Endometrial microvascular endothelial cells (primary cell): ENCODE data around the gene GFI1B. TPM values are rescaled to one million over a fixed set of nuclear protein-coding genes. Genes with fewer than 3 reads are reported as not detected.

Source experiments
- in situ Hi-C: cut with HindIII; loops from 2 replicates; pipeline ENCODE4 v1.10.0; 2017; ENCODE audit warnings: low sequenced_read_pairs, low pct_unique_long_range_greater_than_20kb; ENCODE audit errors: inconsistent ontology term
- total RNA-seq: library from RNA; depleted of rRNA; stranded (reverse); fragments of >200 nt; gene quantifications from one replicate; pipeline ENCODE4 v1.2.3, GENCODE V29; 2015; ENCODE audit errors: inconsistent ontology term

Gene GFI1B
- total RNA-seq, 1 donor from 2014 or later, result not detected

DNA sequence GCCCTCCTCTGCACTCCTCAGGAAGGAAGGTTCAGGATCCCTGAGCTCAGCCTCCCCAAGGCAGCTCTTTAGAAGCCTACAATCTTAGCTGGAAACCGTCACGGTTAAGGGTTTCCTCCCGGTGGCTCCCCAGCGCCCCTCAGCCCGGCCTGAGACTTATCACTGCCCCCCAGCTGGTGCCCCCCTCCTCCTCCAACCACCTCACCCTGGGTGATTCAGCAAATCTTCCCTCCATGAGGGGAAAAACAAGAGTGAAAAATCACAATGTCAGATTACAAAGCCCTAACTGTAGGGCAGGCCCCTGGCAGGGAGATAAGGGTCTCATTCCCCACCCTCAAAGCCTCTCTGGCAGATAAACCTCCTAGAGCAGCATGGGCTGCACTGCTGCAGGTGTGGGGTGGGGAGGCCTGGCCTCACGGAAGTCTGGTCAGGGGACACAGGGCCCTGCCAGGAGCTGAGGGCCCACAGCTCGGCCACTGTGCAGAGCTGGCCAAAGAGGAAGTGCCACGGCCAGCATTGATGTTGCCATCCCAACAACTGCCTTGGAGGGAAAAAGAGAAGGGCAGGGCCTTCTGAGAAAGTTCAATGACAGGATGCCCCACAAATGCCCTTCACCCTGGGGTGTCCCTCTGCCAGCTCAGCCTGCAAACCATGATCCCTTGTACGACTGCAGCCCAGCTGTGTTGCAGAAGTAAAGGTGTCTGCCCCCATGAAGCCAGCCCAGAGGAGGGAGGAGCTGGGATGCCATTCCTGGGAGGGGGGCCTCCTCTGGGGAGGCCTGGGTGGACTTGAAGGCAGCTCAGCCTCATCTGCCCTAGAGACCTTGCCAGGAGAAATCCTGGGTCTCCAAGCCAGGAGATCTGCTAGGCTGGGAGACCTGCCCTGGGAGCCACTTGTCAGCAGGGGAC, 25.9 kb downstream of the GFI1B start:
- in situ Hi-C loops, result no loop called here

DNA sequence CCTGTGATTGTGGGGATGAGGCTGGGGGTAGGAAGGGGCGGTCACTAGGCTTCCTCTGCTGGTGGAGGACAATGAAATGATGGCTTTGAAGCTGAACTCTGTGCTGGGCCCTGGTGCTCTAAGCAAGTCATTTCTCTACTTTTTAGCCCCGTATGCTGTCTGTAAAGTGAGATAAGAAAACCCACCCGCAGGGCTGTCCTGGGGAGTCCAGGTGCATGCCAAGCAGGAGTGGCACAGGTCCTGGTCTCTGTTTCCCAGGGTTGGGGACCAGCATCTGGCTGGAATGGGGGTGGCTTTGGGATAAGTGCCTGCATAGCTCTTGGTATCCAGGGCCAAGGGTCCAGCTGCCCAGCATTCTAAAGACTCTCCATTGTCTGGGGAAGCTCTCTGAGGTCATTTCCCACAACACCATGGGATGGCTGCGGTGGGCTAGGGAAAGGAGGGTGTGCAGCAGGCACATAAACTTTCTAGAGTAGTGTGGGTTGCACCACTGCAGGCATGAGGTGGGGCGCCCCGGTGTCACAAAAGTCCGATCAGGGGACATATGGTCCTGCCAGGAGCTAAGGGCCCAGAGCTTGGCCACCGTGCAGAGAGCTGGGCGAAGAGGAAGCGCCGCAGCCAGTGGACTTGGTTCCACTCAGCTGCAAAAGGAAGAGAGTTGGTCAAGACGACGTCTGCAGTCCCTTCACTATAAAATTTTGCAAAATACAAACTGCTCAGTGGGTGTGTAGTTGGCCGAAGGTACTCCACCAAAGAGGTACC, 26.7 kb downstream of the GFI1B start:
- in situ Hi-C loops, result no loop called here

DNA sequence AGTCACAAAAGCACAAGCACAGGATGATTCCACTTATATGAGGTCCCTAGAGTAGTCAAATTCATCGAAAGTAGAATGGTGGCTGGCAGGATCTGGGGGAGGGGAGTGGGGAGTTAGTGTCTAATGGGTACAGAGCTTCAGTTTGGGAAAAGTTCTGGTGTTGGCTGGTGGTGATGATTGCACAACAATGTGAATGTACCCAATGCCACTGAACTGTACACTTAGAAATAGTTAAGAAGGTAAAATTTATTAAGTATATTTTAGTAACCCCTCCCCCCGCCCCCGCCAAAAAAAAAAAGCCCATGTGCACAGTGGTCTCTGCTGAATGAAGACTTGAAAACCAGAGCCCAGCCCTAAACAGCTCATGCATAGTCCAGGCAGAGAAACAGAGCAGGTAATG, 27.5 kb downstream of the GFI1B start:
- in situ Hi-C loops, result no loop called here

GRCh38 chr9:133006731-133007352, 28.3 kb downstream of the GFI1B start:
- in situ Hi-C loops, result no loop called here

GRCh38 chr9:133008406-133008805, 29.9 kb downstream of the GFI1B start:
- in situ Hi-C loops, result no loop called here

DNA sequence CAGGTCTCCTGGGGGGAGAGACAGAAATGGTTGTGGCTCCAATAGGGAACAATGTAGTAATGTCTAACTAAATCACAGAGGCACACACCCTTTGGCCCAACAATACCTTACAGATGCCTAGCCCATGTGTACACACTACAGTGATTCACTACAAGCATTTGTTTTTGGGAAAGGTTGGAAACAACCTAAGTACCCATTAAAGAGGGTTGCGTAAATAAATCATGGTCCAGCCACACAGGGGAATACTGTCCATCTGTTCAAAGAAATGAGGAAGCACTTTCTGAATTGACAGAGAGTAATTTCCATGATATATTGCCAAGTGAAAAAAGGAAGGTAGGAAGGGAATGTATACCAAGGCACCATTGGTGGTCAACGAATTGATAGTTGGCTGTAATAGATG, 30.3 kb downstream of the GFI1B start:
- in situ Hi-C loops, result no loop called here

DNA sequence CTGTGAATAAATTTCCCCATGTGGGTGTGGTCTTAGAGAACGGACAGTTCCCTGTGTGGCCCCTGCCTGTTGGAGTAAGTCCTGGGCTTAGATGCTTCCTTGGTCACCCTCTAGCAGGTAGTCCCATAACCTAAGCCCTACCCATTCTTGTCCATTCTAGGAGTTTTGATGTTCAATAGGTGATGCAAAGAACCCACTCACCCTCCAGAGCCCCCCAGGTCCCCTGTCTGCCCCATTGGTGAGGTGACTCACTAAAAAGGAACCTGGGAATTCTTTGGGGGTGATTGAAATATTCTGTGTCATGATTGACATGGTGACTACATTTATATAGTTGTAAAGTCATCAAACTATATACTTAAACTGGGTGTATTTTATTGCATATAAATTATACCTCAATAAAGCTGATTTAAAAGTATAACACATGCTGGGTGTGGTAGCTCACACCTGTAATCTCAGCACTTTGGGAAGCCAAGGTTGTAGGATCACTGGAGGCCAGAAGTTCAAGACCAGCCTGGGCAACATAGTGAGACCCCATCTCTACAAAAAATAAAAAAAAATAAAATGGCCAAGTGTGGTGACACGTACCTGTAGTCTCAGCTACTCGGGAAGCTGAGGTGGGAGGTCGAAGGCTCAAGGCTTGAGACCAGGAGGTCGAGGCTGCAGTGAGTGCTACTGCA, 31.6 kb downstream of the GFI1B start:
- in situ Hi-C loops, result no loop called here

- in situ Hi-C loops, result no loop called here
Observed at GRCh38 chr9:133014696-133015095, 36.2 kb downstream of the GFI1B start.

DNA sequence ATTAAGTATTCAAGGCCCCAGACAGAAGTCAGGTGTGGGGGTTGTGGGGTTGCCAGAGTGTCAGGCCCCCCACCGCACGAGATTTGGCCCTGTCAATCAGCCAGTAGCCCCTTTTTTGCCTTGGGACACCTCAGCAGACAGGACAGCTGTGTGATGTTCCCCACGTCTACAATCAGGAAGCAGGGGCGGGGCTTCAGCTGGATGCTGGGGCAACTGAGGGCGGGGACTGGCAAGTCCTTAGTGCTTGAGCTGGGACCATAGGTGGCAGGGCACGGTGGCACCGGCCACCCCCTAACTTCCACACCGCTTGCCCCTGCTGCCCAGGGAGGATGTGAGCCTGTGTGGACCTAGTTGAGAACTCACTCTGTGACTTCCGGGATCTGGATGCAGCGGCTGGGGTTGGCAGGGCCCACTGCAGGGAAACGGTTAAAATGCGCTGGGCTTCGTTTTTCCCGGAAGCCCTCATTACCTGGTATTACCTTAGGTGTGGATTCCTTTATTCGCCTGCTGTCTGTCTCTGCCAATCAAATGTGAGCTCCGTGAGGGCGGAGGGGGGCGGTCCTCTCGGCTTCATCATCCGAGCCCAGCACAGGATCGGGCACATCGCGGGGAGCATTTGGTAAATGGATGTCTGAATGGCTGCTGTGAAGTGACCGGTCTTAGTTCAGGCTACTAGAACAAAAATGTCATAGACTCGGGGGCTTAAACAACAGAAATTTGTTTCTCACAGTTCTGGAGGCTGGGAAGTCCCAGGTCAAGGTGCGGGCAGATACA, 44.8 kb downstream of the GFI1B start:
- in situ Hi-C loops, result no loop called here

DNA sequence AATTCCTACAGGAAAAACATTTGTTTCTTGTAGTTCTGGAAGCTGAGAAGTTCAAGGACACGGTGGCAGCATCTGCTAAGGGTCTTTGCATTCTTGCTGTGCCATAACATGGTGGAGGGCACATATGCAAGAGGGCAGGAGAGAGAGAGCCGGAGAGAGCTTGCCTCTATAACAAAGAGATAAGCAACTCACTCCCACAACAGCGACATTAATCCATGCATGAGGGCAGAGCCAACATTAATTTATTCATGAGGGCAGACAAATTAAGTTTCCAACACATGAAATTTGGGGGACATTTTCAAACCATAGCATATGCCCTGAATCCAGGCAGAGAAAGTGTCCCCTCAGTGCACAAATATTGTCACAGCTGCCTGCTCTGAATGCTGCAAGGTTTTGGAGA, 47.9 kb downstream of the GFI1B start:
- in situ Hi-C loops, result no loop called here

DNA sequence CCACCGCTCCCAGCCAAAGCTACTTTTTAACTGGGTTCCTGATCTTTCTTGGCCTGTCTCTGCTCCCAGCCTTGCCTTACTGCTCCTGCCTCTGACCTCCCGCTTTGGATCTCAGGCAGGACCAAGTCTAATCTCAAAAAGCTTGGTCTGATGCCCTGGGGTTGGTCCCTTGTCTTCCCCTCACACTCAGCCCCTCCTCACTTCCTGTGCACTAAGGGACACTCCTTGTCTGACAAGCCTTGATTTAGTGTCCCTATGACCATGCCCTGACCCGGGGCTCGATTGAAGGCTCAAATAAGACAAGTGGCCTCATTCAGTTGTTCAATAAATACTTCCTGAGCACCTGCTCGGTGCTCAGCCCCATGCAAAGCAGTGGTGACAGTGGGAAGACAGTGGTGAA, 48.6 kb downstream of the GFI1B start:
- in situ Hi-C loops, result no loop called here

DNA sequence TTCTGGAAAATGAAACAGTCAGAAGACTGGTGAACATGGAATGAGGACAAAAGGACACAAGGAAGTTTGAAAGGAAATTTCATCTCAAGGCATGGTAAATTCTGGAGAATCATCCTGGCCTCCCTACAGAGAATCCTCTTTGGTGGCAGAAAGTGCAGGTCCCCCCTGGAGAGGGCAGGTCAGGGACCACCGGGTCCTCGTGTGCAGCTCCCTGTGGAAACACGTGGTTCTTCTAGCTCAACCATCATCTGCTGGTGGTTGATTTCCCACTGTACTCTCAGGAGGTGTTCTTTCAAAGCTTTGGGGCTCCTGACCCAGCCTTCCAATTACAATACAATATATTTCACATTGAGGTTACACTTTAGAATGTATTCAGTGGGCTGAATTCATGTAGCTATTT, 49.7 kb downstream of the GFI1B start:
- in situ Hi-C loops, result no loop called here

DNA sequence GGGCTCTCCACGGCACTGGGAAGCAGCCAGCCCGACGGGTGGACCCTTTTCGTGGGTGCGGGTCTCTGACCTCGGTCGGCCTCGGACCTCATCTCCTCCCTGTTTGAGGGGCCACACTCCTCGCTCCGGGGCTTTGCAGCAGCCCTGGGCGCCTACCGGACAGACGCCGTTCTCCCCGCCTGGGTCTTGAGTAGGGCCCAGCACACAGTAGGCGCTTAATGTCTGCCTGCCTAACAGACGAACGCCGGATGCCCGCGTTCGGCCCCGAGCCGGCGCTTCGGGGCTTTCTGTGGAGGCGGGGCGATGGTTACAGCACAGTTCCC, 51.5 kb downstream of the GFI1B start:
- in situ Hi-C loops, result no loop called here

DNA sequence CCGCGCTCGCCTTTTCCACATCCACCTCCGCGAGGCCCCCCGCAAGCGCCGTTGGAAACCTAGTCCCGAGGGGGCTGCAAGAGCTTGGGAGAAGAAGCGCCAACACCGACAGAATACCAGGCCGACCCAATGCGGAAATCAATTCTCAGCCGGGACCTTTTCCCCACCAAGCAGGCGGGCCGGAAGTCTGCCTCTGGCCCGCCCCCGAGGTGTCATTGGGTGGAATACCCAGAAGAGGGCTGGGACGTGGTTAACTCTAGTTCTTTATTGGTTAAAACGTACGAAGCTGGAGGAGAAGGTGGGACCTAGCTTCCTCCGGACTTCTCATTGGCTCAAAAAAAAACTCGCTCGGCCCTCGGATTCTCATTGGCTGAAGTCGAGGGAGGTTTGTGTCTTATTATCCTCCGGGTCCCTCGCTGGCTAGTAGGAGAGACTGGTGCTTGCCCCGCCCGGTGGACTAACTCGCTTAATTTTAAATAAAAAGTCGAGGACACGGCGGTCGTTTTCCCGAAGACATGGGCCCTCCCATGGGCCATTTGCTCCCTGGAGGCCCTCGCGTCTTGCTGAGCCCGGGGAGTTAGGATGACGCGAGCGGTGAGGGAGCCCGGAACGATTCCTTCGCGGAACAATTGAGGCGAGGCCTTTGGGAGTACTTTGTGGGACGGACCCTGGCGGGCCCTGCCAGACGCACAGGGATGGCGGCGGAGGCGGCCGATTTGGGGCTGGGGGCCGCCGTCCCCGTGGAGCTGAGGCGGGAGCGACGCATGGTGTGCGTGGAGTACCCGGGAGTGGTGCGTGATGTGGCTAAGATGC, 52.0 kb downstream of the GFI1B start, which contains the start of gene GTF3C5:
Gene GTF3C5 (plus strand): TSS at position 681 of the 813 bp plus-strand sequence. CDS start 15 bp downstream, at position 696.
- in situ Hi-C loops, result no loop called here

DNA sequence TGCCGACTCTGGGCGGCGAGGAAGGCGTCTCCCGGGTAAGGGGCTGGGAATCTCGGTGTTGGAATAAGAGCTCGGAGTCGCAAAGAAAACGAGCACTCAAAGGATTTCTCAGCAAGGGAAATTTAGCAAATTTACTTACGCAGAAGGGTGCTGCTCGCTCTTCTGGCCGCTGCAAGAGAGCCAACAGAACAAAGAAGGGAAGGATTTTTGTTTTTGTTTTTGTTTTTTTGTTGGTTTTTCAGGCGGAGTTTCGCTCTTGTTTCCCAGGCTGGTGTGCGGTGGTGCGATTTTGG, 52.6 kb downstream of the GFI1B start:
- in situ Hi-C loops, result no loop called here

DNA sequence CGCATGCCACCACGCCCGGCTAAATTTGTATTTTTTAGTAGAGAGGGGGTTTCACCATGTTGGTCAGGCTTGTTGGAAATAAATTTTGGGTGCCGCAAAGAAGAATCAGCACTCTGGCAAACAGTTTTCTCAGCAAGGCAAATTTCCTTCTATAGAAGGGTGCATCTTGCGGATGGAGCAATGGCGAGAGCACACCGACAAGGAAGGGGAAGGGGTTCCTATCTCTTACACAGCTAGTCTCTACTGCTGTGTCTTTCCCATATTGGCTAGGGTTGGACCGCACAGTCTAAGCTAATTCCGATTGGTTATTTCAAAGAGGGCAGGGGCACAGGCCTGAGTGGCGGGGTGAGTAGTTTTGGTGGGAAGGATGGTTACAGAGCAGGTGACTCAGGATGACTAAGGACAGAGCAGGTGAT, 53.0 kb downstream of the GFI1B start:
- in situ Hi-C loops, result no loop called here

GRCh38 chr9:133032171-133032570, 53.7 kb downstream of the GFI1B start:
- in situ Hi-C loops, result no loop called here

DNA sequence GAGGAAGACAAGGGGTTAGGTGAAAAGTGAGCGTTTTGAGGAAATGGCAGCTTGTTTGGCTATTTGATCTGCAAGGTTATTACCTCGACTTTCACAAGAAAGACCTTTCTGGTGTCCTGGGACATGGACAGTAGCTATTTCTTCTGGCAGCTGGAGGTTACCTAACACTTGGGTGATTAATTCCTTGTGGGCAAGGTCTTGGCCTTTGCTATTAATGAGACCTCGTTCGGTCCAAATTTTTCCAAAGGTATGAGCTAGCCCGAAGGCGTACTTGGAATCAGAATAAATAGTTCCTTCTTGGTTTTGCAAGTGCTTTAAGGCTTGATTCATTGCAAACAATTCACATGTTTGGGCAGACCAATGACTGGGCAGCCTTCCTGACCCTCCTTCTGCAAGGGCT, 57.2 kb downstream of the GFI1B start:
- in situ Hi-C loops, result no loop called here
